Measurements from ENCODE around the gene CPPED1. TPM values are rescaled to one million over a fixed set of nuclear protein-coding genes. Genes with fewer than 3 reads are reported as not detected.

CPPED1 gene
- total and polyA plus RNA-seq, 2 of the 4 experiments (the other 2 are of a cell fraction) = 5.1 to 6.5 TPM

- no peak overlapping the region for H3K14ac ChIP-seq (replicated peaks; ENCODE audit: low read depth, low read length)
- H3K9me3 ChIP-seq (ENCODE audit: control insufficient read depth, insufficient read depth, low read length) = no peaks in the 10 kb centered on the region; the same call in 1 of the 2 replicates
- no peak overlapping the region for H3K27ac ChIP-seq (ENCODE audit: insufficient read depth, low read length)
- no peak overlapping the region for H3K56ac ChIP-seq (ENCODE audit: extremely low read depth, insufficient read depth, low read length)
- ATAC-seq (ENCODE audit: low read depth) = no peak
- 0 out of 2 replicates have a peak, but pooled peaks cover 1% of the 10 kb centered on the region for H3K36me3 ChIP-seq (ENCODE audit: control insufficient read depth, insufficient read depth, low read length)
- H3K4ac ChIP-seq (ENCODE audit: low read depth, low read length) = no peak overlapping the region
- in situ Hi-C loops (cut with MboI; ENCODE audit: low sequenced_read_pairs) = no loop called here
- H3K27me3 ChIP-seq (ENCODE audit: control insufficient read depth, insufficient read depth, low read length) = no peaks in the 10 kb centered on the region
- H4K8ac ChIP-seq (ENCODE audit: low read depth in 2 of 2, low read length in 2 of 2) = no peak overlapping the region
- no peak for TF ChIP-seq BHLHE40 (IDR thresholded peaks at IDR 0.05; ENCODE audit: low read depth, low read length)
- no peak for TF ChIP-seq NFE2L2 (IDR thresholded peaks at IDR 0.05; ENCODE audit: low read depth, low read length)
- no peak for TF ChIP-seq RAD21 (IDR thresholded peaks at IDR 0.05; ENCODE audit: low read length)
- no peak for TF ChIP-seq RCOR1 (IDR thresholded peaks at IDR 0.05; ENCODE audit: insufficient replicate concordance, low read length)
- TF ChIP-seq CHD1 (IDR thresholded peaks at IDR 0.05; ENCODE audit: low read depth, low read length) = no peak
- no peak for TF ChIP-seq POLR2A (IDR thresholded peaks at IDR 0.05; ENCODE audit: low read depth, low read length)
- no peak for TF ChIP-seq MXI1 (IDR thresholded peaks at IDR 0.05; ENCODE audit: borderline replicate concordance, low read depth, low read length)
- no peak for TF ChIP-seq SMC3 (IDR thresholded peaks at IDR 0.05; ENCODE audit: low read depth, low read length)
- no peak for TF ChIP-seq CTCF (conservative IDR thresholded peaks at IDR 0.05; ENCODE audit: low read depth, low read length)
- TF ChIP-seq USF2 (IDR thresholded peaks at IDR 0.05; ENCODE audit: low read depth, low read length) = no peak
- no peak for TF ChIP-seq FOS (IDR thresholded peaks at IDR 0.05; ENCODE audit: low read depth, low read length)
- TF ChIP-seq CEBPB (IDR thresholded peaks at IDR 0.05; ENCODE audit: low read depth, low read length) = no peak
- no peak for TF ChIP-seq ELK1 (IDR thresholded peaks at IDR 0.05; ENCODE audit: borderline replicate concordance, low read depth, low read length)
- no peak for TF ChIP-seq RFX5 (IDR thresholded peaks at IDR 0.05; ENCODE audit: low read depth, low read length)
- H4K91ac ChIP-seq (ENCODE audit: insufficient read depth, low read depth, low read length) = no peak overlapping the region
- H3K18ac ChIP-seq (ENCODE audit: low read depth, low read length) = no peak overlapping the region
- no CpG with 5 or more reads among the region's 3 CpGs for WGBS, 2 experiments (ENCODE audit: extremely low coverage in 2 of 2, insufficient read length in 1 of 2)
- no TSS peak for BruUV-seq (replicated peaks)
- H2AK5ac ChIP-seq (ENCODE audit: low read depth, low read length) = no peak overlapping the region
- no peaks in the 10 kb centered on the region for H3K4me1 ChIP-seq (ENCODE audit: control insufficient read depth, insufficient read depth, low read length)
- no peak overlapping the region for H2AK9ac ChIP-seq (replicated peaks; ENCODE audit: low read depth, low read length, poor library complexity)
- H2BK120ac ChIP-seq (ENCODE audit: low read depth, low read length) = no peak overlapping the region
- no peak overlapping the region for H2BK15ac ChIP-seq (ENCODE audit: low read depth, low read length)
- no peak overlapping the region for H2AFZ ChIP-seq (replicated peaks; ENCODE audit: low read length, poor library complexity)
- ChIA-PET POLR2A (ENCODE audit: unreplicated experiment) (no interaction called here), CTCF (no interaction called here)
- H3K79me1 ChIP-seq (ENCODE audit: low read depth in 1 of 2, low read length in 2 of 2) = no peaks in the 10 kb centered on the region
- no peak overlapping the region for H3K4me2 ChIP-seq (ENCODE audit: low read depth, low read length)
- H3K4me3 ChIP-seq (ENCODE audit: insufficient read depth, low read depth, low read length) = no peak overlapping the region
- no peak overlapping the region for H3K23ac ChIP-seq (ENCODE audit: low read depth, low read length)
- H4K20me1 ChIP-seq (ENCODE audit: insufficient read depth, low read length) = no peaks in the 10 kb centered on the region
- H3K9me1 ChIP-seq (ENCODE audit: insufficient read depth, low read length) = no peaks in the 10 kb centered on the region
- H2BK5ac ChIP-seq (ENCODE audit: low read depth, low read length, poor library complexity, severe bottlenecking) = no peak overlapping the region
- no peak overlapping the region for H4K5ac ChIP-seq (ENCODE audit: low read depth, low read length)
- DNase-seq = no peak
- no peak overlapping the region for H3K9ac ChIP-seq (ENCODE audit: low read depth, low read length)
- intact Hi-C loops (cut with micrococcal nuclease) = no loop called here
- dilution Hi-C loops (cut with HindIII; ENCODE audit: low sequenced_read_pairs, unreplicated experiment) = no loop called here
- no peak overlapping the region for H2BK20ac ChIP-seq (ENCODE audit: low read depth, low read length)
Observed at GRCh38 chr16:12708266-12708665, 95.4 kb downstream of the CPPED1 start.

Data from IMR-90 (cell line).